BLaER1 (cell line): ENCODE results near the gene ZNF22.
A peak's percentile ranks its signal among the peaks of the same experiment; 100 is the strongest.

Experiments used
- H3K27ac ChIP-seq: shearing (Covaris generic); formaldehyde crosslinking; 2 replicates; pipeline ENCODE4 v1.8.1; 2022
- H3K27me3 ChIP-seq: shearing (Covaris generic); formaldehyde crosslinking; 2 replicates; pipeline ENCODE4 v1.8.1; 2022
- H3K36me3 ChIP-seq: shearing (Covaris generic); formaldehyde crosslinking; 2 replicates; pipeline ENCODE4 v1.8.1; 2022
- H3K4me1 ChIP-seq: shearing (Covaris generic); formaldehyde crosslinking; 2 replicates; pipeline ENCODE4 v1.8.1; 2022
- H3K4me2 ChIP-seq: shearing (Covaris generic); formaldehyde crosslinking; 2 replicates; pipeline ENCODE4 v1.8.1; 2022
- H3K4me3 ChIP-seq: shearing (Covaris generic); formaldehyde crosslinking; 2 replicates; pipeline ENCODE4 v1.8.1; 2022
- H3K9ac ChIP-seq: shearing (Covaris generic); formaldehyde crosslinking; 2 replicates; pipeline ENCODE4 v1.8.1; 2022
- H3K9me3 ChIP-seq: shearing (Covaris generic); formaldehyde crosslinking; 2 replicates; pipeline ENCODE4 v1.8.1; 2022
- H4K20me1 ChIP-seq: shearing (Covaris generic); formaldehyde crosslinking; 2 replicates; pipeline ENCODE4 v1.8.1; 2022
- Cebpa-rat ChIP-seq: shearing (Covaris generic); IDR thresholded peaks from 2 replicates; pipeline ENCODE4 v1.8.1; 2022

The ZNF22 gene

DNA sequence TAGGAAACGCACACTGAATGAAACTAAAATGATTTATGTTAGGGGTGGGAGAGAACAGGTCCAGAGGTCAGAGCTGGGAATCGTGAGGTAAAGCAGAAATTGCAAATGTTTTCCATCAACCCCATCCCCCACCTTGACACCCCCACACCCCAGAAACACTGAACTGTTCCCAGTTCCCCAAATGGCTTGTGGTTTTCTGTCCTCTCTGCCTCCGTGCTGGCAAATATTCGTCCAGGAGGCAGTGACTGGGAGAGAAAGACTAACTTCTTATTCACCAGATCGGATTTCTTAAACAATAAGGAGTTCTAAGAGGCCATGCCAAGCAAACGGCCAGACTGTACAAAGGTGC lies 41.9 kb upstream of the ZNF22 start:
- no peaks in the 10 kb centered on the region for H4K20me1 ChIP-seq
- H3K9ac ChIP-seq, result peak overlapping the region; percentile 85
- peaks cover 14% of the 10 kb centered on the region for H3K36me3 ChIP-seq
- H3K4me2 ChIP-seq, result peak overlapping the region; percentile 93
- peaks cover 10% of the 10 kb centered on the region for H3K9me3 ChIP-seq
- no peak for TF ChIP-seq Cebpa-rat
- peak overlapping the region; percentile 81 for H3K4me3 ChIP-seq
- H3K4me1 ChIP-seq, result peaks cover 79% of the 10 kb centered on the region
- H3K27ac ChIP-seq, result peak overlapping the region; percentile 80
- H3K27me3 ChIP-seq, result no peaks in the 10 kb centered on the region

DNA sequence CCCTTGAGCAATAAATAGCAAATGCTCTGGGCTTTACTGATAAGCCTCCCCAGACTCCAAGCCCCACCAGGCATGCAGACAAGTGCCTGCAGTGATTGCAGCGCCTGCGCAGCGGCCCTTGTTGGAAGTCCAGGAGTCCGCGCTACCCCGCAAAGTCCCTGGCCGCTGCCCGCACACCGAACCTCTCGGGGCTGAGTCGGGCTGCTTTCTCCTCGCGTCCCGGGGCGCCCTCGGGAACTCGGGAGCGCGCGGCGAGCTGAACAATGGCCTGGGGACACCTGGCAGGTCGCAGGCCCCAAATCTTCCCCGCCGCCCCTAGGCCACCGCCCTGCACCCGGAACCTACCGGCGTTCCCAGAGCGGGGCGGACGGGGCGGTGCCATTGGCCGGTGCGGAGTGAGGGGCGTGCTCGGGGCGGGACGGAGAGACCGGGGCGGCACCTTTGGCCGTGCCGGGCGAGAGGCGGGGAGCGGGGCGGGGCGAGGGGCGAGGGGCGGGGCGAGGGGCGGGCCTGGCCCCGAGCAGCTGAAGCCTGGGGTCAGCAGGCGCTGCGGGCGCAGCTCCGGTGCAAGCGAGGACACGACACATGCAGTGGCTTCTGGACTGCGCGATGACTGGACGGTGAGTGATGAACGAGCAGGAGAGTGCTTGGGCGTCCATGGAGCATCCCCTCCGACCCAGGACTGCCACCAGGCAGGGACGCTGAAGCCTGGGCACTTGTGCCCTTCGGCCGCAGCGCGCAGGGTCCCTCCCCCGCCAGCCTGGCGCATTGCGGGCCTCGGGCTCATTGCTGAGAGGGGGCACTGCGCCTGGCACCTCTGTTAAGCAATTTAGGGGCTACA lies 41.3 kb upstream of the ZNF22 start, which contains the start of gene RASSF4:
Gene RASSF4 (plus strand): TSS at position 556 of the 841 bp plus-strand sequence. CDS start 10,401 bp downstream, outside the sequence.
- Histone ChIP-seq H3K4me1 (peaks cover 83% of the 10 kb centered on the region), H3K9me3 (peaks cover 10% of the 10 kb centered on the region), H4K20me1 (no peaks in the 10 kb centered on the region), H3K4me3 (peak within 1 kb of the TSS; percentile 81), H3K4me2 (peak within 1 kb of the TSS; percentile 98), H3K27ac (peak within 1 kb of the TSS; percentile 80), H3K27me3 (no peaks in the 10 kb centered on the region), H3K9ac (peak within 1 kb of the TSS; percentile 85), H3K36me3 (peaks cover 14% of the 10 kb centered on the region)
- TF ChIP-seq Cebpa-rat, result no peak

DNA sequence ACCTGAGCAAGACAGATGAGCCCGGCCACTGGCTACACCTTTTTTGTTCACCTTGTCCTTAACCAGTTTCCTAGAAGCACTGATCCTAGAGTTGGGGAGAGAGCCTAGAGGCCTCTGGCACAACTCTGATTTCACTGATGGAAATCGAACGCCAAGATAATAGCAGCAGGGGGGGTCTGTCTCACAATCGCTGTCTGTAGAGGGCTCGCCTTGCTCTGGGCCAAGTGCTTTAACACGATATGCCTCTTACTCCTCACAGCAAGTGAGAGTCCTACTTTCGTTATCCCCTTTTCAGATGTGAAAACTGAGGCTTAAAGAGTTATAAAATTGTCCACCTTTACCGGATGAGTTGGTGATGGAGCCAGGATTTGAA lies 40.6 kb upstream of the ZNF22 start:
- Histone ChIP-seq H3K9me3 (peaks cover 10% of the 10 kb centered on the region), H3K9ac (peak overlapping the region; percentile 58; the same call in 1 of the 2 replicates), H4K20me1 (no peaks in the 10 kb centered on the region), H3K27me3 (no peaks in the 10 kb centered on the region), H3K4me2 (peak overlapping the region; percentile 98), H3K36me3 (peaks cover 14% of the 10 kb centered on the region), H3K4me1 (peaks cover 85% of the 10 kb centered on the region), H3K27ac (no peak overlapping the region), H3K4me3 (peak overlapping the region; percentile 81)
- TF ChIP-seq Cebpa-rat, result no peak

DNA sequence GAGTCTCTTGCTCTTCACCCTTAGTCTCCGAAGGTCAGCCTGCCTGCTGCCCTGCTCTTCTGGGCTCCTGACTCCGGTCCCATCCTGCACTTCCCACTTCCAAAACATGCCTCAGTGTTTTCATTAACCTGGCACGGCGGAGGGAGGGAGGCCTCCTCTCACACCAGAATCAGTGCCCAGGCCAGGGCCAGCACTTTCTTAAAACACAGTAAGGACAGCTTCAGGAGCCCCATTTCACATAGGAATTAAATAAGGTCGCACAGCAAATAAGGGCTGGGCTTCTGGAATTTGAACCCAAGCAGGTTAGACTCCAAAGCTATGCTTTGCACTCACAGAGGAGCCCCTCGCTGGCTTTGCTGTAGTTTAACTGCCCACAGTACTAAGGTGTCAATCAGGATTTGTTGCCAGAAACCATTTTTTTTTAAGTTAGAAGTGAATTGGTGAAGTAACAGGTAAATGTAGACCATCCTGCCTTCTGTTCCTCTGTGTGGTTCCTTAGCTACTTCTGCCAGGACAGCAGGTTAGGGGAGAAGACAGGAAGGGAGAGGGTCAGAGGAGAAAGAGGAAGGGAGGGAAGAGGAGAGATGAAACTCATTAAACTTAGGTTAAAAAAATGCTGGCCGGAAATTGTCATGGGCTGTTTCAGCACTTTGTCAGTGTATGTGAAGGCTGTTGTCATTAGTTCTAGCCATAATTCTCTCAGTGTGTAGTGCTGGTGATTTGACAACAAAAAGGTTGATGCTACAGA lies 40.1 kb upstream of the ZNF22 start:
- Histone ChIP-seq H3K4me1 (peaks cover 85% of the 10 kb centered on the region), H3K9me3 (peaks cover 10% of the 10 kb centered on the region), H4K20me1 (no peaks in the 10 kb centered on the region), H3K27me3 (no peaks in the 10 kb centered on the region), H3K36me3 (peaks cover 13% of the 10 kb centered on the region), H3K27ac (no peak overlapping the region), H3K9ac (peak overlapping the region; percentile 58; the same call in 1 of the 2 replicates), H3K4me3 (peak overlapping the region; percentile 81), H3K4me2 (peak overlapping the region; percentile 98)
- no peak for TF ChIP-seq Cebpa-rat

DNA sequence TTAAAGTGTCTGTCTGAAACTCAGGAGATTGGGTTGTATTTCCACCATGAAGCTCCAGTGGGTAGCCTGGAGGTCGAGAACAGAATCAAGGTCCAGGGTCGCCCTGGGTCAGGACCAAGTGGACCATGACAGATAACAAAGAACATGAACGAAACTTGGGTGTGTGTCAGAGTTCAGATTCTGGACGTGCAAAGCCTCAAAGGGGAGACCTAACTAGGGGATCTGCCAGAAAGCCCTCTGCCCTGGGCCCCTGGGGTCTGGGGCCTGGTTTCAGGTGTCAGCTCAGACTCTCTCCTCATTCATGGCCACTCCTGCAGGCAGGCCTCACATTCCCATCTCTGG lies 39.5 kb upstream of the ZNF22 start:
- no peak overlapping the region for H3K27ac ChIP-seq
- peaks cover 85% of the 10 kb centered on the region for H3K4me1 ChIP-seq
- H3K36me3 ChIP-seq, result peaks cover 8% of the 10 kb centered on the region
- no peaks in the 10 kb centered on the region for H3K27me3 ChIP-seq
- H3K4me2 ChIP-seq, result peak overlapping the region; percentile 98
- peaks cover 9% of the 10 kb centered on the region for H3K9me3 ChIP-seq
- H4K20me1 ChIP-seq, result no peaks in the 10 kb centered on the region
- peak overlapping the region; percentile 36; the same call in 1 of the 2 replicates for H3K9ac ChIP-seq
- TF ChIP-seq Cebpa-rat, result no peak
- no peak overlapping the region for H3K4me3 ChIP-seq

DNA sequence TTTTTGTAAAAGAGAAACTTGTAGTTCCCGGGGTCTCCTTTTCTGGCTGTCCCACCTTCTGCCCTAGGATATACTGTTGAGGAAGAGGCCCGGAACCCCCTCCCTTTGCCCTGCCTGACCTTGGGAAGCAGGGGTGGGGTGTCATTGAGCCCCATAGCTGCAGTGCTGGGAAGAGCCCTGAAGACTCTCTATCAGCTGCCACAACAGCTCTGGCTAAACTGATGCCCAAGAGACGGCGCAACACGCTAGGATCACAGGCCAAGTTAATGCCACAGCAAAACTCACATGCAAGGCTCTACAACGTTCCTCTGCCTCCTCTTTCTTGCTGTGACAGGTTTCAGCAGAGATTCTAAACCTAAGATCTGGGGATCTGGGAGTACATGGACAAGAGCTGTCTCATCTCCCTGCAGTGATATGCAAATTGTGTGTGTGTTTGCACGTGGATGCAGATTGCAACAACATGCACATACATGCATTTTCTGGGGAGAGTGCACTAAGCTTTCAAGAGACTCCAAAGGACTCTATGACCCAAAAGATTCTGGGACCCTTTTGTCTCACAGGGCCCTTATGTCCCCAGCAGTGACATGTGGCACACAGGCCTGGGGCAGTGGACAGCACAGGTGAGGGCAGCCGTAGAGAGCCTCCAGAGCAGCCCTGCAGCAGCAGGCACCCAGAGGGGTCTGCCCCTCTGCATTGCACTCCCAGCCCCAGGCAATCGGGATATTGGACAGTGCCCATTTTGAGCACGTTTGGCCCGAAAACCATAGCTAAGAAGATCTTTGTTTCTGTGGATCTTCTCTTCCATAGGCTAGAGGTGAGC lies 38.6 kb upstream of the ZNF22 start:
- H4K20me1 ChIP-seq, result no peaks in the 10 kb centered on the region
- peak overlapping the region; percentile 69; the same call in 1 of the 2 replicates for H3K9ac ChIP-seq
- H3K36me3 ChIP-seq, result no peaks in the 10 kb centered on the region
- TF ChIP-seq Cebpa-rat, result no peak
- no peak overlapping the region for H3K4me3 ChIP-seq
- H3K27ac ChIP-seq, result peak overlapping the region; percentile 85
- H3K4me1 ChIP-seq, result peaks cover 91% of the 10 kb centered on the region
- peak overlapping the region; percentile 98 for H3K4me2 ChIP-seq
- H3K27me3 ChIP-seq, result no peaks in the 10 kb centered on the region
- no peaks in the 10 kb centered on the region for H3K9me3 ChIP-seq

DNA sequence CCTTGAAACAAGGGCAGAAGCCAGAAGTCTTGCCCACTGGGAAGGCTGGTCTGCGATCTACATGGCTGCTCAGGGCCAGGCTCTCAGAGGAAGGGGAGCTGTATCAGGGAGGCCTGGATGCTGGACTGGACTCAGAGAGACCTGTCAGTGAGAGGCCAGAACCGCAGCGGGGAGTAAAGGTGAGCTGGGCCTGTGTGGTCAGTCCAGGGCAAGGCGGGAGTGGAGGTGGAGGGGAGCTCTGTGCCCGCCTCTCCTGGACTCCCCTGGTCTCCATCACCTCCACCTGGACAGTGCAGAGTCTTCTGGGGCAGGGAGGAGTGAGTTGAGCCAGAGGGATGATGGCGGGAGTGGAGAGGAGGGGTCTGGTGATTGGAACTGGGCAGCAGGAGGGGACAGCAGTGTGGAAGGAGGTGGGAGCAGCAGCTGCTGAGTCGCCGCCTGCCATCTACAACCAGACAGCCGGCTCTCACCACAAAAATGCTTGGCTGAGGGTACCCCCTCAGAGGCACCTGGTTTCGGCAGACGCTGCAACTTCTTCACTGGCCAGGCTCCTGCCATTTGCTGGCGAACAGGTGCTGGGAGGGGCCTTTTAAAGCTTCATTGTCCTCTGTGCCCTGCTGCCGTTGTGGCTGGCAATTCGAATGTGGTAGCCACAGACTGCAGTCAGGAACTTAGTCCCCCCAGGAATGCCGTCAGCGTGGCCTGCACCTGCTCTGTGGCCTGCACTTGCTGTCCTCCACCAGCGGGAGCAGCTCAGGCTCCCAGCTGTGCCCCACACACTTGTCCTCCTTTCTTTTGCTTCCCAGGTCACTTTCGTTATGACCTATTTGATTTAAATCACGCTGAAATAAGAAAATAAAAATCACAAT lies 37.6 kb upstream of the ZNF22 start:
- Histone ChIP-seq H3K4me3 (peak overlapping the region; percentile 45), H3K4me1 (peaks cover 93% of the 10 kb centered on the region), H3K27ac (peak overlapping the region; percentile 85), H3K36me3 (no peaks in the 10 kb centered on the region), H3K9ac (peak overlapping the region; percentile 69), H3K27me3 (no peaks in the 10 kb centered on the region), H3K4me2 (peak overlapping the region; percentile 98), H4K20me1 (no peaks in the 10 kb centered on the region), H3K9me3 (no peaks in the 10 kb centered on the region)
- no peak for TF ChIP-seq Cebpa-rat

DNA sequence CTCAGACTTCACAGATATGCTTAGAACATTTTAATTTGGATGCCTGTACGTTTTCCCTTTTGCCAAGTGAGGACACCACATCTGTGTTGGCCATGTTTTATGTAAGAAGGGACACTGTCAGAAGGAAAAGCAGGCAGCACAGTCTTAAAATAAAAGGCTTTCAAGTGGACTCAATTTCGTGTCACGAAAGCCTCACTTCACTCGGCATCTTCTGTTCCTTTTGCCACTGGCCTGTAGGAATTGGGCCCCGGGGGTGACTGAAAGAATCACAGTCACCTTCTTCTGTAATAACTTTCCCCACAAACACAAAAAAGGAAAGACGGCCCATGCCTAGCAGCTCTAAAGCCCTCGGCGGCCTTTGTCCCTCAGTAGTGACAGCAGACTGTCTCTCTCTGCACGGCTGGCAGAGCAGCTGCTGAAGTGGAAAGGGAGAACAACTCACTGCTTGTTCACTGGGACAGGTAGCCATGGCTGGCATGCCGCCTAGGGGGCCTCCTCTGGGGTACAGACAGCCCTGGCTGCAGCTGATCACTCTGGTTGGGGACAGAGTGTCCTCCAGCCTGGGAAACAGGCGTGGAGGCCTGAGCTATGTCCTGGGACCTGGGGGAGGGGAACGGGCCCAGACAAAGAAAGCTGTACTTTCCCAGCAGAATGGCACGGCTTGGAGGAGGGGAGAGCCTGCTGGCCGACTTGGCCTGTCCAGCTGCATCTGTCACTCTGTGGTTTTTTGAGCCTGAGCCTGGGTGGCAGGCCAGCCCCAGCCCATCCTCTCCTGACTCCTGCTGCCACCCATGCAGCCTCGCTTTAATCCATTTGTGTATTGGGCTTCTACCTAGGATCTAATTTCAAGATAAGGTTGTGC lies 36.7 kb upstream of the ZNF22 start:
- Histone ChIP-seq H4K20me1 (no peaks in the 10 kb centered on the region), H3K4me2 (peak overlapping the region; percentile 98), H3K27me3 (no peaks in the 10 kb centered on the region), H3K4me1 (peaks cover 94% of the 10 kb centered on the region), H3K36me3 (no peaks in the 10 kb centered on the region), H3K9me3 (no peaks in the 10 kb centered on the region), H3K9ac (peak overlapping the region; percentile 69), H3K4me3 (peak overlapping the region; percentile 45), H3K27ac (peak overlapping the region; percentile 85)
- no peak for TF ChIP-seq Cebpa-rat
